Activated naive CD8-positive, alpha-beta T cell (primary cell): ENCODE data around the gene ZNF285.
"Not testable (repeated sequence)": the region's sequence is repeated elsewhere in the genome, so short reads cannot be mapped to it uniquely, and the experiment has no call there.

Experiments used
- H3K27ac Mint-ChIP-seq: one replicate; pipeline ENCODE4 v1.8.0; 2021; ENCODE audit warnings: mixed read lengths
- H3K27me3 Mint-ChIP-seq: one replicate; pipeline ENCODE4 v1.8.0; 2021; ENCODE audit warnings: mixed read lengths
- H3K36me3 Mint-ChIP-seq: one replicate; pipeline ENCODE4 v1.8.0; 2021; ENCODE audit warnings: mixed read lengths
- H3K4me1 Mint-ChIP-seq: one replicate; pipeline ENCODE4 v1.8.0; 2021; ENCODE audit warnings: low read depth, mixed read lengths
- H3K4me3 Mint-ChIP-seq: one replicate; pipeline ENCODE4 v1.8.0; 2021; ENCODE audit warnings: mild to moderate bottlenecking, mixed read lengths
- H3K9me3 Mint-ChIP-seq: one replicate; pipeline ENCODE4 v1.8.0; 2021; ENCODE audit warnings: low read depth, mixed read lengths

ZNF285 gene

DNA sequence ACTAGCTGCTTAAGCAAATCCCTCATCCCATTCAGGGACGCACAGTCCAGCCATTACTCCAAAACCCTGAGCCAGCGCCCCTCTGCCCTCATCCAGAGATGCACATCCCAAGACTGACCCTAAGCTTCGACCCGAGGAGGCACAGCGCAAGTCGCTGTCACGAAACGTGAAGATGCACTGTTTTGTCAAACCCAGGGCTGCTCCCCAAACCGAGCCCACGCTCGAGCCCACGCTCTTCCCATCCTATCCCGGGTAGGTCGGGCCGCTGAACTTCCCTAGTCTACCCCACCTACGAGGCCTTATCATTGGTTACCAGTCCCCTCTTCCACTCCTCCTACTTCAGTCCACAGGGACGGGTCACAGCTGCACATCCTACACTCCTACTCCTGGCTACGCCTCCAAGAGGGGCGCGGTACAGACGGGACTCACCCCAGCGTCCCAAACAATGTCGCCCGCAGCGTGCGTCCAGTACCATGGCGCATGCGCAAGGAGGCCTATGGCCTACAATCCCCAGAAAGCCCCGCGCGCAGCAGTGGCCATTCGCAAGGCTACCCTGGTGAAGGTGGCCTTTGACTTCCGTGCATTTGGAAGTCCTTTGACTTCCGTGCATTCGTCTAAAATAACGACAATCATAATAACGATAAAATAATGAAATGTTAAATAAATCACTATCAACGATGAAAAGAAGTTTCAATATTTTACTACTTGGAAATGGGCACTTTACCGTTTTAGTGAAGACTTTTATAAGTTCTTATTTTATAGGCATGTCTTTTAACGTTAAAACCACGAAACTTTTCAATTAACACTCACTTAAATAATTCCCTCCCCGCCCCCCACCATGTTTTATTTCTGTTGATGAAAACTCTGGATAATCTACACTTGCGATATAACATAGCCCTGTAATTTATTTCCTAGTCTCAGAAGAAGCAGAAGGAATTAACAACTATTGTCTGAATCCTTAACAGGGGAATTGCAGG lies at the start of gene ZNF285:
TSS of gene ZNF285 (minus strand) at position 470 of the 977 bp plus-strand sequence. CDS start 4,395 bp downstream, outside the sequence.
- Mint-ChIP-seq H3K27ac (peak within 1 kb of the TSS; percentile 87), H3K9me3 (peaks cover 26% of the 10 kb centered on the region), H3K4me1 (peaks cover 15% of the 10 kb centered on the region), H3K36me3 (peaks cover 40% of the 10 kb centered on the region), H3K4me3 (peak within 1 kb of the TSS; percentile 99), H3K27me3 (peaks cover 5% of the 10 kb centered on the region)

DNA sequence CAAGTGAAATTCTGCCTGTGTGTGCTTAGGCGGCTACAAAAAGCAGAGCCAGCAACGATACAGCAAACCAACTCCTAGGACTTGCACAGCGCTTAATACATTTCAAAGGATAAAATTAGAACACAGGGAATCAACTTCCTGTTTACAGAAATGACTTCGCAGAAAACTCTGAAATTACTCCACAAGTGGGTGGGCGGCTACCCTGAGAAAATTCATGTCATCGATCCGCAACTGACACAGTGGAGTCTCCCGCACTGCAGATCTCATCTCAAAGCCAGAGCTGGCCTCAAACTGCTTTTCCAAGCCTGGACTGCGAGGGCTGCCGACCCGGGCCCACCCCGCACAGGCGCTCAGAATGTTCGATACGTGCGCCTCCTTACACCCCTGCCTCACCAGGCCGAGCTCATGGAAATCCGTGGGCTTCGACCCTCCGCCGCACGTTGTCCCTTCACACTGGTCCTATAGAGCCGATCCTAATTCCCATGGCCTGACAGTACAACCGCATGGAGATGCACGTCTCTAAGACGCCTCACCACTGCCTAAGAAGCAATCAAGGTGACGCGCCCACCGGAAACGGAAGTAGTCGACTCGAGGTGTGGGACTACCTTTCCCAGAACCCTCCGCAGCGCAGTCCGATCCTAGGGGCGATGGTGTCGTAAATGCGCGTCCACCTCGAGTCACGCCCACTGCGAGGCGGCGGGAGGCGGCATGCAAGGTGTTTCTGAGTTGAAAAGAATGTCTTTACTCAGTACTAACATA lies 46.7 kb upstream of the ZNF285 start, which contains the start of gene ZNF229:
TSS of gene ZNF229 (minus strand) at position 557 of the 759 bp plus-strand sequence. CDS start 5,625 bp downstream, outside the sequence.
- H3K27ac Mint-ChIP-seq, result peak within 1 kb of the TSS; percentile 89
- peak within 1 kb of the TSS; percentile 93 for H3K4me3 Mint-ChIP-seq
- peaks cover 58% of the 10 kb centered on the region for H3K9me3 Mint-ChIP-seq
- H3K27me3 Mint-ChIP-seq, result no peaks in the 10 kb centered on the region
- H3K4me1 Mint-ChIP-seq, result peaks cover 13% of the 10 kb centered on the region
- peaks cover 58% of the 10 kb centered on the region for H3K36me3 Mint-ChIP-seq

DNA sequence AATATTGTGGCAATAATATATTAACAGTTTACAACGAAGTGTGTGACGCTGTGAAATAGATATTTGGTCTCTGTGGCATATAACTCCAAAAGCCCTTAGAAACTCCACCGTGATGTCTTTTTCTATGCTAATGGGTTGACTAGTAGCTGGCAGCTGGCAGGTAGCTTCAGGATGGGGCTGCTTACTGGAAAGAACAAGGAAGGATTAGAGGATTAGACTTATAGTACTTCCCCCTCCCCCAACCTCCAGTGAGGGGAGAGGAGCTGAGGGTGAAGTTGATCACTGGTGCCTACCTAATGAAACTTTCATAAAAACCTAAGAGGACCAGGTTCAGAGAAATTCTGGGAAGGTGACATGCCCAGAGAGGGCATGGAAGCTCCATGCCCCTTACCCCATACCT lies 37.0 kb upstream of the ZNF285 start:
- H3K9me3 Mint-ChIP-seq, result peaks cover 38% of the 10 kb centered on the region
- H3K4me3 Mint-ChIP-seq, result no peak overlapping the region
- H3K4me1 Mint-ChIP-seq, result no peaks in the 10 kb centered on the region
- peaks cover 62% of the 10 kb centered on the region for H3K36me3 Mint-ChIP-seq
- H3K27me3 Mint-ChIP-seq, result no peaks in the 10 kb centered on the region
- no peak overlapping the region for H3K27ac Mint-ChIP-seq

- H3K4me3 Mint-ChIP-seq, result no peak overlapping the region
- peaks cover 62% of the 10 kb centered on the region for H3K36me3 Mint-ChIP-seq
- no peaks in the 10 kb centered on the region for H3K27me3 Mint-ChIP-seq
- no peak overlapping the region for H3K27ac Mint-ChIP-seq
- peaks cover 40% of the 10 kb centered on the region for H3K9me3 Mint-ChIP-seq
- no peaks in the 10 kb centered on the region for H3K4me1 Mint-ChIP-seq
Observed at GRCh38 chr19:44435441-44435840, 34.0 kb upstream of the ZNF285 start.

GRCh38 chr19:44430956-44431355 lies 29.5 kb upstream of the ZNF285 start:
- H3K9me3 Mint-ChIP-seq, result peaks cover 44% of the 10 kb centered on the region
- no peaks in the 10 kb centered on the region for H3K4me1 Mint-ChIP-seq
- no peaks in the 10 kb centered on the region for H3K27me3 Mint-ChIP-seq
- H3K36me3 Mint-ChIP-seq, result peaks cover 64% of the 10 kb centered on the region
- H3K4me3 Mint-ChIP-seq, result no peak overlapping the region
- no peak overlapping the region for H3K27ac Mint-ChIP-seq

DNA sequence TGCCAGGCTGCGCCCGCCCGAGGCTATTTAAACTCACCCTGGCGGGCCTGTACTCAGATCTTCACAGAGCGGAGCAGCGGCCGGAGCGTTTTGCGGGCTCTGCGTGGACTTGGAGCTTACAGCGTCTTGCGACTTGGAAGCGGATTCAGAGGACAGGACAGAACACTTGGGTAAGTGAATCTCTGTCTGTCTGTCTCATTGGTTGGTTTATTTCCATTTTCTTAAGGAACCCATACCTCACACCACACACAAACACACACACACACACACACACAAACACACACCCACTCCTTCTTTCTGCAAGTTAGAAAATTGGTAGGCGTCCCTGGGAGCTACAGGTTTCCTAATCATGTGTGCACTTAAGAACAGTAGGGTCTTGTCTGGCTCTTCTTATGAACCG lies 14.1 kb upstream of the ZNF285 start:
- Mint-ChIP-seq H3K36me3 (peaks cover 25% of the 10 kb centered on the region), H3K9me3 (peaks cover 35% of the 10 kb centered on the region)
- H3K27me3 Mint-ChIP-seq, H3K27ac Mint-ChIP-seq, H3K4me1 Mint-ChIP-seq, H3K4me3 Mint-ChIP-seq: not testable (repeated sequence)

GRCh38 chr19:44389268-44389667 lies 12.1 kb downstream of the ZNF285 start:
- not testable (repeated sequence) for H3K4me1 Mint-ChIP-seq, H3K4me3 Mint-ChIP-seq, H3K27me3 Mint-ChIP-seq, H3K27ac Mint-ChIP-seq
- peaks cover 43% of the 10 kb centered on the region for H3K9me3 Mint-ChIP-seq
- H3K36me3 Mint-ChIP-seq, result peaks cover 73% of the 10 kb centered on the region

DNA sequence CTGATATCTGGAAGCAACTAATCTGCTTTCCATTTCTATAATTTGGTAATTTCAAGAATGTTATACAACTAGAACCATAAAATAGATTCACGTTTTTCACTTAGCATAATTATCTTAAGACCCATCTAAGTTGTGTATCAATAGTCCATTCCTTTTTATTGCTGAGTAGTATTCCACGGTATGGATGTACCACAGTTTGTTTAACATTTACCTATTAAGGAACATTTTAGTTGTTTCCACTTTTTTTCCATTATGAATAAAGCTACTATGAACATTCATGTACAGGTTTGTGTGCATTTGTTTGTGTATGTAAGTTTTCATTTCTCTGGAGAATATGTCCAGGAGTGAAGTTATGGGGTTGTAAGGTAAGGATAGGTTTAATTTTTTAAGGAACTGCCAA lies 26.6 kb downstream of the ZNF285 start:
- Mint-ChIP-seq H3K27me3 (peaks cover 2% of the 10 kb centered on the region), H3K27ac (no peak overlapping the region), H3K9me3 (peaks cover 19% of the 10 kb centered on the region), H3K4me1 (no peaks in the 10 kb centered on the region), H3K4me3 (no peak overlapping the region), H3K36me3 (peaks cover 11% of the 10 kb centered on the region)

DNA sequence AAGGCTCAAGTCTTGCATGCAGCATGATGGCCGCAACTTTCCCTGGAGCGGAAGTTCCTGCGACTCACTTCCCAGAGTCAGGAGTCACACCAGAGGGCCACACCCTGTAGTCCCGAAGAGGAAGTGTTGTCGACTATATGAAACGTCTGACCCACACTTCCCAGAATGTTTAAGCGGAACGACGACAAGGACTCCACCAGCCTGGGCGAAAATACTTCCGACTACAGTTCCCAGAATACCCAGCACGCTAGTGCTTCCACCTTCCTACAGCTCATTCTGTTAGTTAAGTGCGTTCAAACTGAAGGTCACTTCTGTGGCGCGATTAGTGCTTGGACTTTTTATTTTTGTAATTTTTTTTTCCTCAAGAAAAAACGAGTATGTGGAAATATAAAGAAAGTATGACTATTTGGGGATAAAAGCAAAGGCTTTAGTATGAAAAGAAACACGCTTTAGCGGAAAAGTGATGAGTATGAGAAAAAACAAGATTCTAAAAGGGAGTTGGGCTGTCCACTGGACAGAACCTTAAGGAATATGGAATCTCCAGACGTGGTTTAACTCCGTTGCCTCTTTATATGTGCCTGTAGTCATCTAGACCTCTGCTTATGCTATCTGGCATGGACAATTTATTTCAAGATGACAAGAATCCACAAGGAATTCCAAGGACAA lies 29.5 kb downstream of the ZNF285 start:
- Mint-ChIP-seq H3K27ac (no peak overlapping the region), H3K36me3 (peaks cover 10% of the 10 kb centered on the region), H3K27me3 (no peaks in the 10 kb centered on the region), H3K9me3 (peaks cover 18% of the 10 kb centered on the region), H3K4me3 (no peak overlapping the region), H3K4me1 (no peaks in the 10 kb centered on the region)

DNA sequence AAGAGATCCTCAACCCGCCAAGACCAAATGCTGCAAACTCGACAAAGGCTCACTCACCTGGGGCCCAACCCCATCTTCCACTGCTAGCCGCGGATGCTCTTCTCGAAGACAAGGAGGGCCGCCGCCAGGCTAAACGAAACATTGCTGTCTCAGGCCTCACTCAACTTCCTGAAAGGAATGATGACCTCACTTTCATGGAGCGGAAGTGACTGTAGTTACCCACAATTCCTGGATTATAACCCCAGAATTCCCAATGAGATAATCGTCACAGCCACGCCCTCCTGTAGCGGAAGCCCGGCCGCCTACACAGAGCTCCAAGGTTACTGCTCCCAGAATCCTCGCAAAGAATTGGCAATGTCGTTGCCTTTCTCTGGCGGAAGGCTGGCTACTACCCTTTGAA lies 34.4 kb downstream of the ZNF285 start:
- Mint-ChIP-seq H3K4me1 (no peaks in the 10 kb centered on the region), H3K27ac (no peak overlapping the region), H3K36me3 (peaks cover 11% of the 10 kb centered on the region), H3K9me3 (peaks cover 30% of the 10 kb centered on the region), H3K27me3 (no peaks in the 10 kb centered on the region), H3K4me3 (no peak overlapping the region)

DNA sequence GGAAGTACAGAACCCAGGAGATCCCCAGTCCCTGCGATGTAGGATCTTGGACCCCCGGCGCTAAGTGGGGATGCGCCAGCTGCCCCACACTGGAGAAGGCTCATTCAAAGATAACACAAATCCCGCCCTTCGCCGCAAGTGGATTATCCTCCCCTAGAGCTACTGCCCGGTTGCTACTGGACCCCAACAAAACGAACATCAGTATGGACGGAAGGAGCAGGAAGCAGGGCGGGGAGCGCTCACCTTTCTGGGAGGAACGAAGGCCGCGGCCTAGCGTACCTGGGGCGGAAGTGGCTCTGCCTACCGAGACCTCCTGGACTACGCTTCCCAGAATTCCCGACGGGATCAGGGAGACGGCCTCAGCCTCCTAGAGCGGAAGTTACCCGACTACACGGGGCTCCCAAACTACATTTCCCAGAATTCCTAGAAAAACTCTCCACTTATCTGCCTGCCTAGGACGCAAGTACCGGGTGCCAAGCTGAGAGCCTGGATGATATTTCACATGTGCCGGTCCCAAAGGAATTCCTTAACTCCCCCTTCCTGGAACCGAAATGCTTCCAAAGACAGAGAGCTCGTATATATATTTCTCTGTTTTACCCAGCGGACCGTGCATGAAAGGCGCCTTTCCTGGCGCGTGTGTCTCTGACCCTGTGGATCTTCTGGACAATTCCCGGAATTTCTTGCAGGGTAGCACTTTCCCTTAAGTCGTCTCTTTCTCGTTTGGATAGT lies 44.9 kb downstream of the ZNF285 start, which contains the start of gene ZNF112:
TSS of gene ZNF112 (minus strand) at position 298 of the 729 bp plus-strand sequence. CDS start 16,141 bp downstream, outside the sequence.
- Mint-ChIP-seq H3K4me1 (peaks cover 7% of the 10 kb centered on the region), H3K9me3 (peaks cover 48% of the 10 kb centered on the region), H3K36me3 (peaks cover 26% of the 10 kb centered on the region)

DNA sequence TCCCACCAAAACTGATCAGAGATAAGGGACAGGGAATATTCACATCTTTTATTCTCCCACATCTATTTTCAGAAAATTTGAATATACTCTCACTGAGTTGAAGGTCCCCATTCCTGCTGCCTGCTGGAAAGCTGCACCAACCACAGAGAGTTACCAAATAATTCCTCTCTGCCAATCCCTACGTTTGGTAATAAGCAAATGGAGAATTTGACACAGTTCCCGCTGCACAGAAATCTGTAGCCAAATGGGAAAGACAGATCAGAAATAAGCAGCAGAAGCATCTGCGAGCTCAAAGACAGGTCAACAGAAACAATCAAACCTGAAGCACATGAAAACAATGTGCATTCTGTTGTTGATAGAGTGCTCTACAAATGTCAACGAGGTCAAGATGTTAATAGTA lies 54.9 kb downstream of the ZNF285 start:
- Mint-ChIP-seq H3K27me3 (no peaks in the 10 kb centered on the region), H3K27ac (no peak overlapping the region), H3K9me3 (peaks cover 36% of the 10 kb centered on the region), H3K4me3 (no peak overlapping the region), H3K4me1 (no peaks in the 10 kb centered on the region), H3K36me3 (peaks cover 15% of the 10 kb centered on the region)

More for the DNA sequence above, 44.9 kb downstream of the ZNF285 start, which contains the start of gene ZNF112:
- Mint-ChIP-seq H3K27me3 (peaks cover 8% of the 10 kb centered on the region), H3K27ac (no peak within 1 kb of the TSS), H3K4me3 (peak within 1 kb of the TSS; percentile 65)

DNA sequence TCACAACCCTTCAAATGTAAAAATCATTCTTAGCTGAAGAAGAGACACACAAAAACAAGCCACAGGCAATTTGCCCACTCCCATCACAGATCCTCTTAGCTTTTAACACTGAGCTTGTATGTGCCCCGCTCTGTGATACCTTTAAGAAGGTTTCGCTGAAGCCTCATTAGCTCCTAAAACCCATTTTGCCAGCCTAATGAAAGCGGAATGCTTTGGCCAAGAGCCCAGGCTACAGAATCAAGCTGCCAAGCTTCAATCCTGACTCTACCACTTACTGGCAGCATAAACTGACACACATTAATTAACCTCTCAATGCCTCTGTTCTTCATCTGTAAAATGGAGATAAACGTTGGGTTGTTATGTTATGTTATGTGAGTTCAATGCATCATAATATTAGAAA lies 55.4 kb downstream of the ZNF285 start:
- no peaks in the 10 kb centered on the region for H3K27me3 Mint-ChIP-seq
- H3K4me3 Mint-ChIP-seq, result no peak overlapping the region
- no peak overlapping the region for H3K27ac Mint-ChIP-seq
- peaks cover 39% of the 10 kb centered on the region for H3K9me3 Mint-ChIP-seq
- H3K36me3 Mint-ChIP-seq, result peaks cover 15% of the 10 kb centered on the region
- H3K4me1 Mint-ChIP-seq, result no peaks in the 10 kb centered on the region

DNA sequence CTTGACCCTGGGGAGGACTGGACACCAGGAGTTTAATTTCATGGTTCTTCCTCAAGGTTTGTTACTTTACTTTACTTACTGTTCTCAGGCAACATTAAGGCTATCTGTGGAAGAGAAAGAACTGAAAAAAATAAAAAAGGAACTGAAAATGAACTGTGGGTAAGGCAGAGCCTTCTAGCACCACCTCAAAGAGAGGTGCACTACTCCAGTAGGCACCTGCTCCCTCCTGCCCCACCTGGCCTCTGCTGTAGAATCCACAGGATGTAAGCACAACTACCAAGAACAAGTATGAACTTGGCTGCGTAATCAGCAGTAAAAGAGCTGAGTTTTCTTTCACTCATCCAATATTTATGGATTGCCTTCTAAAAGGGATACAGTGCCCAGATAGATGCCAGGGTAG lies 57.2 kb downstream of the ZNF285 start:
- H3K27me3 Mint-ChIP-seq, result no peaks in the 10 kb centered on the region
- no peak overlapping the region for H3K4me3 Mint-ChIP-seq
- H3K36me3 Mint-ChIP-seq, result peaks cover 5% of the 10 kb centered on the region
- no peaks in the 10 kb centered on the region for H3K4me1 Mint-ChIP-seq
- H3K9me3 Mint-ChIP-seq, result peaks cover 31% of the 10 kb centered on the region
- no peak overlapping the region for H3K27ac Mint-ChIP-seq
